GM19372 (cell line): ENCODE measurements around the gene MGAT4C.
"Not testable (repeated sequence)": the region's sequence is repeated elsewhere in the genome, so short reads cannot be mapped to it uniquely, and the experiment has no call there.

ENCODE experiments used
- ATAC-seq: cut with Tn5 transposase; IDR thresholded peaks from one replicate; pipeline ENCODE4 v1.9.1; 2021; ENCODE audit warnings: mild to moderate bottlenecking, low read depth, moderate library complexity; ENCODE audit not compliant: unreplicated experiment

MGAT4C gene

DNA sequence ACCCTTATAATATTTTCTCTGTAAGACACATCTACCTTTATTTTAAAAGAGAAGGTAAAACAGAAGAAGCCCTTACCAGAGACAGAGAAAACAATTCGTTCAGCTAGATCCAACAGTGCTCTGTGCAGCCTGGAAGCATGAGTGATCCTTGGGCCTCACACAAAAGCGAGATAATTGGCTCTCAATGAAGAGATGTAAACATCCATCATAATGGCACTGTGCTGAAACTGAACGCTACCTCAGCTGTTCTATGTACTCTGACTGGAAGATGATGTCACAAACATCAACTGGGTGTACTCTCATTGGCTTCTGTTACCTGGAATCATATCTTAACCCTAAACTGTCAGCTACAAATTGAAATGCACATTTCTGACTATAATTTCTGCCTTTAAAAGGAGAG lies at the start of gene MGAT4C:
MGAT4C (minus strand) TSS at position 229 of the 400 bp plus-strand sequence.
- ATAC-seq = no peak

DNA sequence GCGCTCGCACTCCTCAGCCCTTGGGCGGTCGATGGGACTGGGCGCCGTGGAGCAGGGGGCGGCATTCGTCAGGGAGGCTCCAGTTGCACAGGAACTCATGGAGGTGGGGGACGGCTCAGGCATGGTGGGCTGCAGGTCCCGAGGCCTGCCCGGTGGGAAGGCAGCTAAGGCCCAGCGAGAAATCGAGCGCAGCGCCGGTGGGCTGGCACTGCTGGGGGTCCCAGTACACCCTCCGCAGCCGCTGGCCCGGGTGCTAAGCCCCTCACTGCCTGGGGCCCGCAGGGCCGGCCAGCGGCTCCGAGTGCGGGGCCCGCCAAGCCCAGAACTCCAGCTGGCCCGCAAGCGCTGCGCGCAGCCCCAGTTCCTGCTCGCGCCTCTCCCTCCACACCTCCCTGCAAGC lies 40.2 kb upstream of the MGAT4C start:
- not testable (repeated sequence) for ATAC-seq

DNA sequence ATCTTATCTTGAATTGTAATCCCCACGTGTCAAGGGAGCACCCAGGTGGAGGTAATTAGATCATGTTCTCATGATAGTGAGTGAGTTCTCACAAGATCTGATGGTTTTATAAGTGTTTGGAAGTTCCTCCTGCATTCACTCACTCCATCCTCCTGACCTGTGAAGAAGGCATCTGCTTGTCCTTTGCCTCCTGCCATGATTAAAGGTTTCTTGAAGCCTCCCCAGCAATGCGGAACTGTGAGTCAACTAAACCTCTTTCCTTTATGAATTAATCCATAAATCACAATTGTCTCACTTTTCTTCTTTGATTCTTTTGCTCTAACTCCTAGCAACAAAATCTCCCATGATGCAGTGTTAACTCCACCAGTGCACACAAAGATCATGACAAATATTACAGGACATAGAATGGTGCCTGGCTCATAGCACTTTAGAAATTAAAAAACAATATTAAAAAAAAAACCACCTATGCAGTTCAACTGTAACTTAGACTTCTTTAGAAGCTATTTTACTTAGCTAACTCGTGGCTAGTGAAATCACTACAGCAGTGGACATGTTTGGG lies 37.6 kb upstream of the MGAT4C start:
- ATAC-seq = no peak

DNA sequence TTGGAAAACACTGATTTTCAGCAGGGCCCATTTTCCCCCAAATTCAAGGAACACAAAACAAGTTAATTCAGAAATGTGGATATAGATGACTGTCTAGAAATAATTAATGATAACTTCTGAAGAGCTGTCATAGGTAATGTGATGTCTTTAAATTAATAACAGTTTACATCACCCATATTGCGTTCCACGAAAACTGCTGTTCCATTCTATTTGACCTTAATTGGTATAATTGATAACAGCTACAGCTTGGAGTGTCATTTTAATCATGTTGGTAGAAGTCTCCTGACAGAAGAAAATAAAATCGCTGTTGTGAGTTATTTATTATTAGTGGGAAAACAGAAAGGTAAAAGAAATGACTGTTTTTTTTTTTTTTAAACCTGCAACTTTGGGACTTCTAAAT lies 36.3 kb upstream of the MGAT4C start:
- ATAC-seq = no peak

DNA sequence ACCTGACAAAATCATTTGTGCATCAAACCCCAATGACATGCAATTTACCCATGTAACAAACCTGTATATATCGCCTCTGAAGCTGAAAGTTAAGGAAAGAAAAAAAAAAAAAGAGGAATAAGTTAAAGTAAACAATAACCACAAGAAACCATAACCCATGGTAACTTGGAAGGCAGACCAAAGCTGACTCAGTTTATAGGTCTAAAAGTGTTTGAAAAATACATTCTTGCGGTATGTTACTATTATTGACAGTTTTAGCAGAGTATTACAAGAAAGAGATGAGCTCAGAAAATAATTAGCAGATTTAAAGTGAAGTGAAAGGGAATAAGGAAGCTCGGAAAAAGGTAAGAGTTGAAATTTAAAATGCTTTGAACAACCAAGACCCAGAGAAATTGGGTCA lies 34.4 kb upstream of the MGAT4C start:
- no peak for ATAC-seq

DNA sequence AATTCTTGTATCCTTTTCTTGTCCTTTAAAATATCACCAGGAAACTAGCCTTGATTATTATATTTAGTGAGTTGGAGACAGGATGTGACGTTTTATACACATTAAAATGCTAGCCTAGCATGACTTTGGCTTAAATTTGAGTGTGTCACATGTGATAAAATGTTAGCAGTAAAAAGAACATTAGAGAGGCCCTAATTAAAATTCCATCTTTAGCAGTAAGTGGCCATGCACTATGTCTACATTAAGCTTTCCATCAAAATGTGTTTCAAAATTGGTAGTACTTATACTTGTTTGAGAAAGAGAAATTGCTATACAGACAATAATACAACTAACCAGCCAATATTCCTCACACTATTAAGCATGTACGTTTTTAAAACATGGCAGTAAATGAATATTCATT lies 29.9 kb upstream of the MGAT4C start:
- ATAC-seq = no peak

DNA sequence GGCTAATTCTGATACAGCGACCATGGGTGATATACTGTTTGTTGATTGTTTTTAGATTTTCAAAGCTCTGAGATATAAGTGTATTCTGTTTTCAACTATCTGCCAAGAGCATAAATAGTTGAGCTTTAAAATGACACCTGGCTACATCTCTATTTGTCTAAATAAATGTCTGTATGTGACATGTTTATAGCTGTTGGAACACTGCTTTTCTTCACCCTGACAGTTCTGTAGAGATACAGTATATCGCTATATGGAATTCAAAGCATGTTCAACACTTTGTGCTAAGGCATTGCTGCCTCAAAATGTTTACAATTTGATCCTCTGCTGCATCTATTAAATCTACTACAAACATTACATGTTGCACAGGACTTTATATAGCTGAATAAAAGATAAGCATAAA lies 27.4 kb upstream of the MGAT4C start:
- no peak for ATAC-seq

DNA sequence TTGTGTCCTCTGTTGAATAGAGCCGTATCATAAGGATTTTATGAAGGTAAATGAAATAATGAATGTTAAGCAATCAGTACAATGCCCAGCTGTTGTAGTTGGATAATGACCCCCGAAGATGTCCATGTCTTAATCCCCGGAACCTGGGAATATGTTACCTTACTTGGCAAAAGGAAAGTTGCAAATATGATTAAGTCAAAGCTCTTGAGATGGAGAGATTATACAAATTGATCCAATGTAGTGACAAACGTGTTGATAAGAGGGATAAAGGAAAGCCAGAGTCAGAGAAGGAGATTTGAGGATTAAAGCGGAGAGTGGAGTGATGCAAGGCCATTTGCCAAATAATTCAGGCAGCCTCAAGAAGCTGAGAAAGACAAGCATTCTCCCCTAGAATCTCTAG lies 19.2 kb upstream of the MGAT4C start:
- no peak for ATAC-seq

DNA sequence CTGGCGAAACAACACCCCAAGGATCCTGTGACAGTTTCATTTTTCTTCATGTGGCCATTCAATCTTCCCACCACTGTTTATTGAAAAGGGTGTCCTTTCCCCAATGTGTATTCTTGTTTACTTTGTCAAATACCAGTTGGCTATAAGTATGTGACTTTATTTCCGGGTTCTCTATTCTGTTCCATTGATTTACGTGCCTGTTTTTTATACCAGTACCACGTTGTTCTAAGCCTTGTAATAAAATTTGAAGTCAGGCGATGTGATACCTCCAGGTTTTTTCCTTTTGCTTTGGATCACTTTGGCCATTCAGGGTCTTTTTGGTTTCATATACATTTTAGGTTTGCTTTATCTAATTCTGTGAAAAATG lies 9.1 kb upstream of the MGAT4C start:
- no peak for ATAC-seq

DNA sequence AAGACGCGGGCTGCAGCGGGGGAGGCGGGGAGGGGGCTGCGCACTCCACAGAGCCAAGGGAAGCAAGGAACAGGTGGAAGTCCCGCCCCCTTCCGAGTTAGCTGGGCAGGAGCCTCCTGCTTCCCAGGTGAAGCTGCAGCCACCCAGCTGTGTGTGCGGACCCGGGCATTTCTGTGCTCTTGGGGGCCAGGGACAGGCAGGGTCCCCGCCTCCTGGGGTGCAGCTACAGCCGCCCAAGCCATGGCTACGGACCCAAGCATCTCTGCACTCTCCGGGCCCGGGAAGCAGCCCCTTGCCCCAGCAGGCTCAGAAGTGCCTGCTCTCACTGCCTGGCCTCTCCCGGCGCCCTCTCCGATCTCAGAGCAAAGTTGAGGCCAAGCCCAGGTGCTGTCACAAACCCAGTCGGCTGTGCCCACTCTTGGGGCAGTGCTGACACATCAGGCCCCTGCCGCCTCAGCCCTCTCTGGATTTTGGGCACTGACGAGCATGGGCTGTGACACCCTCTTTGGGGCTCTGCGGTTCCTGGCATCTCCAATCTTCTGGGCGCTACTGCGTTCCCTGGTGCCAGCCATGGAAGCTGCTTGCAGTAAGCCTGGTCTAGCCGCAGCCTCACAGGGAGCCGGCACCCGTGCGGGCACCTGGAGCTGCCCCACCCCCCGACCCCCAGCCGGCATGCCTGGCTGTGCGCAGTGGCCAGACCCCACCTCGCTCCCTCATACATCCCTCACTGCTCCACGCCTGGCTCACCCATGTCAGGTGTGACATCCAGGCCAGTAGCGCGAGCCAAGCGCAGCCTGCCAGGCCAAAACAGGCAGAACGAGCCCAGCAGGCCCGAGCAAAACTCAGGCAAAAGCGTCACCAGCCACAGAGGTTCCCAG lies 8.5 kb upstream of the MGAT4C start:
- no peak for ATAC-seq

DNA sequence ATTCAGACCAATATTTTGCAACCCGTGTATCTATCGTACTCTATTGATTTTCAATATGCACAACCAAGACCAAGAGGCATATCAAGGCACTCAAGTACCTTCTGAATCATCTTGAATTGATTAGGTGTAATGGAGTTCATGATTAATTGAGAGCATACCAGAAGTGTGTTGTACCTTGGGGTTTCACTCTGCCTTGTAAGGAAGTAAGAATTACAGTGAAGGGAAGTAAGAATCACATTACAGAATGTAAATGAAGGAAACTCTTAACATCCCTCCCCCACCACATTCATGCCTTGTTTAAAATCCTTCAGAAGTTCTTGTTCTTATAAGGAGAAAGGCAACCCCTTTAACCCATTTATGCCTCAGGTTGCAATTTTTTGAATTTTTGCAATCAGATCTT lies 5.4 kb upstream of the MGAT4C start:
- ATAC-seq = no peak

DNA sequence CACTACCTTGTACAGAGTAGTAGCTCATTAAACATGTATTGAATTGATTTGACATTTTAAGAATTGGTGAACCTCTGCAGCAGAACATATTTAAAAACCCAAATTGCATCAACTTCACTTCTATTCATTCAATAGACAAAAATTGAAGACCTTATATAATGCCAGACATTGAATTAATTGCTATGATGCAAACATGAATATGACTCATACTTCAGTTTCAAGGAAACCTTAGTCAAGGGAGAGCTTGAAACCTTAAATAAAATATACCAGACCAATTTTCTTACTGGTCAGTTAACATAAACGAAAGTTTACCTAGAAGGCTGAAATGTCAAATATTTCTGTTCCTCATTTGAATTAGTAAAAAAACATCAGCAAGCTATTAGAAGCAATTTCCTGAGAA lies 5.0 kb upstream of the MGAT4C start:
- ATAC-seq = no peak

DNA sequence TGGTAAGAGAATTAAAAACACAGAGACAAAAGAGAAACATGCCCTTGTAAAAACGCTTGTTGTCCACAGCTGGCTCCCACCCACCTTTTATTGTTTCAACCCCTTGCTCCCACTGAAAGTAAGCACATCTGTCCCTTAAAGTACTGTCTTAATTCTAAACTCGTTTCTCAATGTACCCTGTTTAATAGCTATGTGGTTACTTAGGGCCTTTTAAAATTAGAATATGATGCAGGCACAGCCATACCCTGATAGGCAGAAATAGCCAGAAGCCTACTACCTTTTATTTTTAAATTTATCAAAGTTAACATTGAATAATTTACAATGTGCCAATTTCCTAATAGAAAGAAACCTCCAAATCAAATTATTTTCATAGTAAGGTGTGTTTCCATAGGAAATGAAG lies 4.0 kb upstream of the MGAT4C start:
- no peak for ATAC-seq

DNA sequence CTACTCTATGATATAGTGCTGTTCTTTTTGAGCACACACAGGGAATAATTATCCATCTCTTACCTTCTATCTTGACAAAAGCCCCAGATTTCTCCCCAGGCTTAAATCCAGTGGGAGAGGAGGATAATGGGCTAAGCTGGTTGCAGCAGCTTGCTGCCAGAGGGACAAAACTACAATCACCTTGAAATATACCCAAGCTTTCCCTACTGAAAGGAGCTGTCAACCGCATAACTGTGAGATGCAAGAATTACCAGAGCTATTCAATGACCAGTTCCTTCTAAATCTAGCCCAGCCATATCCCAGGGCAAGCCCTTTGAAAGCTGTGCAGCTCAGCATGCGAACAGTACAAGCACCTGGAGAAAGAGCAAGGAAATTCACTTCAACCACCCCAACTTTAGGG lies 943 bp upstream of the MGAT4C start:
- no peak for ATAC-seq

DNA sequence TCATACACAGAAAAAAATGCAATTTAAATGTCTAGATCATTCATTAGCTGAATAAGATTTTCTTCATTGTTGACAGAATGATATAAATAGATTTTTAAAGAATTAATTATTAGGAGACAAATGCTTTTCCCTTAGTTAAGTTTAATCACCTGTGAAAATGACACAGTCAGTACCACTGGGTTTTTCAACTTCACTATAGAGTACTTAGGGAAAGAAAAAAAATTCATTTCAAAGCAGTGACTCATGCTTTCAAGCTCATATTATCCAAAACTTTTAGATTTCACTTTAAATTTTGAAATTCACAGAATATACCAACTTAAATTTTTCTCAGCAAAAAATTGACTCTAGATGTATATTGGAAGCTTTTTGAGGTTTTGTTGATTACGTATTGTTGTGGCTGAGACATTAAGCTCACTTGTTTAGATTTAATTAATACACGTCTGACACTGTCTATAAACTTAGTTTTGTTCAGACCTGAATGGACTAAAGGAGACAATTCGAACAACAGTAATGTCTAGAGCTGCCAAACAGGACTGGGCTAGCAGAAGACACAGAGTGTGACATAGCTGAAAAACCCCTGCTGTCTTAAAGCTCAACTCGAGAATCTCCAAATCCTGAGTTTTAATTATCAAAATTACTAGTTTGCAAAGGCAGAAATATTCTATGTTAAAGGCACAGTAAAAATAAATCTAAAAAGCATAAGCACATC lies 1.6 kb downstream of the MGAT4C start:
- ATAC-seq = no peak

DNA sequence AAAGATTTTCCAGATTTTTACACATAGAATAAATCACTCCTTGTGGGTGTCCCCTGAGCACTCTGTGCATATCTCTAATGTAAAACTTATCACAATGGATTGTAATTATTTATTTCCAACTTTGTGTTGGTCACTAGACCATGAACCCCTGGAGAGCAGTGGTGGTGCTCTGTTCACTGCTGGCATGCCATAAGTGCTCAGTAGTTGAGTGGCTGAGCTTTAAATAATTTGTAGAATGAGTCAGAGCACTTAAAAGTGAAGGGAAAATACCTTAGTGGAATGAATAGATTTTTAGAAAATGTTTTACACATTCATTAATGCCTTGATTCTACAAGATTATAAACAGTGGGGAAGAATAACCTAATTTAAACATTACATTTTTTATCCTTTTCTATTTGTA lies 6.3 kb downstream of the MGAT4C start:
- ATAC-seq = no peak

DNA sequence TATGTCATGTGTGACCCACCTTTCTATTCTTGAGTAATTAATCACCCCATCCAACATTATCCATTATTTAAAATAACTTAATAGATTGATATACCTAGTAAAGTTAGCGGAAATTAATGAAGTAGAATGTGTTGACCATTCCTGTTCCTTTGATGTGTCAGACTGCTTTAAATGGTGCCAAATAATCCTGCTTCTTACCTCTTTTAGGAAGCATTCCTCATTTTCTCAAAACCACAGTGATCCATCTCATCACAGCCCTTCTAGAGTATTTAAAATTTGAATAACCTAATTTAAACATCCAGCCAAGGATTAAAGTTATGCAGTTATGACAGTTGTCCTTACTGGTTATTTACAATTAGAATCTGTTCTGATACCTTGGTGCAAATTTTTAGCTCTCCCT lies 6.9 kb downstream of the MGAT4C start:
- ATAC-seq = no peak

DNA sequence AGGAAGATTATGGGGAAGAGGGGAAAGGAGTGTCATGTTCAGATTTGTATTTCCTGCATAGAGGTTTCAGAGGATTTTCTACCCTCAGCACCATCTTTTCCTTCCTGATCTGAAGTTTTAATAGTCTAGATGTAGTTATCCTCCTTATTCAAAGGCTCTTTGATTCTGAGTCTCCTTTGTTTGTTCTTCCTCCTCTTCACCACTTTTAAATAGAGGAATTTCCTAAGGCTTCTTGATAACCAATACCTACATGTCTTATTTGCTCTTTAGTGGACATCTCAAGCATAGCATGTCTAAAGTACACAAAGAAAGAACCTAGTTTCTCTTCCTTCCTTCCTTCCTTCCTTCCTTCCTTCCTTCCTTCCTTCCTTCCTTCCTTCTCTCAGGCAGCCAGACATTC lies 8.3 kb downstream of the MGAT4C start:
- no peak for ATAC-seq

DNA sequence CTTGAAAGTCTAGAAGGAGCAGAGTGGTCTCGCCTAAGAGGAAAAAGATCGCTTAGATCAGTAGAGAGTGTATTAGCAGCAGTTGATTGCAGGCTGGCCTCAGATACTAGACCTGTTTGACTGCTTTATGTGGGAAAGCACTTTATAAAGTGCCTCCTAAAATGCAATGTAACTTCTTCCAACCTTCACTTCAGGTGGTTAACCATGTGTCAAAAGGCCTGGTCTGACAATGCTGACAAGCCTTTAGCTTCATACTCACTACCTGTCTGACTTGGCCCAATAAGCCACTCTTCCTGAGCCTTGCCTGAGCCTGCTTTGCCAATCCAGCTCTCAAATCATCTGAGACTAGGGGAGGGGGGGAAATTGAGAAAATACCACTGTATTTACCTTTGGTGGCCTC lies 14.6 kb downstream of the MGAT4C start:
- no peak for ATAC-seq

DNA sequence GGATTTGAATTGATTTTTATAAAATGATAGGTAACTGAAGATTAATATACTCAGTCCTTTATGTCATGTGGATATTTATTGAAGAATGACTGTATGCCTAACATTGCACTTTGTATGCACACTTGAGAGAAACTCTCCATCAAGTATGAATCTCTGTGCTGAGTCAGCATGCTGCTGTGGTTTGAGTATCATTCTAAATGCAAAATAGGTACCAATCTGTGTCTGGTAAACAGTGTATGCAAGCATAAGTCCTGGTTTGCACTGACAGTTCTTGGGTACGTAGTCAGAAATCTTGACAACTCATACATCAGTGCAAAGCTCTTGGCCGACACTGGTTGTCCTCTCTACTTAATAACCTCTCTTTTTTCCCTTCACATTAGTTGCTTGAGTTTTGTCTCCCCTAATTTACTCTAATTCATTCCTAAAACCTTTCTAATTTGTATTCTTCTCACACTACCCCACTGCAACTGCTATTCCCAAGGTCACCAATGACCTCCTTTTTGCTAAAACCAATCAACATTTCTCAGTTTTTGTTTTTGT lies 21.8 kb downstream of the MGAT4C start:
- no peak for ATAC-seq

DNA sequence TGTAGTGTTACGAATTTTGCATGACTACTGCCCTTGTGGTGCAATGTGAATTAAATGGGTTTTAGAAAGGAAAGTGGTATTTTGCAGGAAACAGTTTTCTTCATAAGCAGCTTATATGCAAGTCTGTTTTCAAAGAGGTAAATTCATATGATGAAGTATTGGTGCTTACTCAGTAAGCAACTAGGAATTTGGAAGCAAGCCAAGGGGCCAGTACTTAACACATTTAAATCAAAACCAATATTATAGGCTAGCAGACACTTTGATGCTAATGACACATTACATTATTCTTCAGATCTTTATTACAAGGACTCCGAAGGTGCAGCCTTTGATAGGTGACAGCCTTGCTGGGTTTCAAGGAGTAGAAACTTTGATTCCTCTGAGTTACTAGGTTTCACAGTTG lies 23.1 kb downstream of the MGAT4C start:
- ATAC-seq = no peak
